KG1 (cell line): Measurements from ENCODE around the gene AGPAT4.
"Not testable (repeated sequence)": the region's sequence is repeated elsewhere in the genome, so short reads cannot be mapped to it uniquely, and the experiment has no call there.

ENCODE experiments used
- DNase-seq: peaks from one replicate; lab custom pipeline; 2025; lab: John Stamatoyannopoulos, UW

AGPAT4 gene

GRCh38 chr6:161200610-161201370 is 73.1 kb downstream of the AGPAT4 start:
- no peak for DNase-seq

GRCh38 chr6:161199850-161200249 is 74.0 kb downstream of the AGPAT4 start:
- no peak for DNase-seq

- DNase-seq, result no peak
These were observed 74.9 kb downstream of the AGPAT4 start for GRCh38 chr6:161198783-161199460.

GRCh38 chr6:161198176-161198575 is 75.7 kb downstream of the AGPAT4 start:
- no peak for DNase-seq

GRCh38 chr6:161195386-161195785 is 78.5 kb downstream of the AGPAT4 start:
- DNase-seq, result no peak

- DNase-seq, result no peak
These were observed 79.5 kb downstream of the AGPAT4 start for GRCh38 chr6:161194374-161194773.

GRCh38 chr6:161192636-161193411 is 81.0 kb downstream of the AGPAT4 start:
- DNase-seq, result no peak

- no peak for DNase-seq
These were observed 82.2 kb downstream of the AGPAT4 start for GRCh38 chr6:161191671-161192070.

GRCh38 chr6:161191007-161191406 is 82.9 kb downstream of the AGPAT4 start:
- no peak for DNase-seq

- DNase-seq, result no peak
These were observed 84.0 kb downstream of the AGPAT4 start for GRCh38 chr6:161189891-161190290.

- no peak for DNase-seq
These were observed 85.1 kb downstream of the AGPAT4 start for GRCh38 chr6:161188547-161189465.

- DNase-seq, result no peak
These were observed 87.6 kb downstream of the AGPAT4 start for GRCh38 chr6:161186173-161186769.

GRCh38 chr6:161181121-161181520 is 92.7 kb downstream of the AGPAT4 start:
- no peak for DNase-seq

- DNase-seq, result not testable (repeated sequence)
These were observed 95.7 kb downstream of the AGPAT4 start for GRCh38 chr6:161178155-161178554.

- not testable (repeated sequence) for DNase-seq
These were observed 97.4 kb downstream of the AGPAT4 start for GRCh38 chr6:161176428-161176827.

- not testable (repeated sequence) for DNase-seq
These were observed 101.1 kb downstream of the AGPAT4 start for GRCh38 chr6:161172769-161173168.

- no peak for DNase-seq
These were observed 102.7 kb downstream of the AGPAT4 start for GRCh38 chr6:161171207-161171606.

- DNase-seq, result no peak
These were observed 104.2 kb downstream of the AGPAT4 start for GRCh38 chr6:161169696-161170095.

- no peak for DNase-seq
These were observed 104.8 kb downstream of the AGPAT4 start for GRCh38 chr6:161169035-161169434.

- DNase-seq, result no peak
These were observed 105.5 kb downstream of the AGPAT4 start for GRCh38 chr6:161168281-161168891.

GRCh38 chr6:161166677-161167076 is 107.2 kb downstream of the AGPAT4 start:
- no peak for DNase-seq
